ENCODE measurements around the gene TLDC2.
"Not testable (repeated sequence)": the region's sequence is repeated elsewhere in the genome, so short reads cannot be mapped to it uniquely, and the experiment has no call there.

TLDC2 gene

GRCh38 chr20:36916199-36916598 is 40.3 kb downstream of the TLDC2 start:
- no peak for DNase-seq (ENCODE audit: low read depth)

- no peak for DNase-seq (ENCODE audit: low read depth)
Observed at GRCh38 chr20:36917240-36917639, 41.3 kb downstream of the TLDC2 start.

- DNase-seq (ENCODE audit: low read depth): no peak
Observed at GRCh38 chr20:36917943-36918342, 42.0 kb downstream of the TLDC2 start.

- DNase-seq (ENCODE audit: low read depth): peak; percentile 30
Observed at GRCh38 chr20:36919715-36920333, 43.9 kb downstream of the TLDC2 start.

GRCh38 chr20:36920334-36920730 is 44.4 kb downstream of the TLDC2 start:
- DNase-seq (ENCODE audit: low read depth): no peak

GRCh38 chr20:36924167-36925045 is 48.5 kb downstream of the TLDC2 start:
- no peak for DNase-seq (ENCODE audit: low read depth)

GRCh38 chr20:36925234-36925633 is 49.3 kb downstream of the TLDC2 start:
- DNase-seq (ENCODE audit: low read depth): no peak

GRCh38 chr20:36926653-36927200 is 50.8 kb downstream of the TLDC2 start:
- no peak for DNase-seq (ENCODE audit: low read depth)

- DNase-seq (ENCODE audit: low read depth): no peak
Observed at GRCh38 chr20:36927704-36928103, 51.8 kb downstream of the TLDC2 start.

GRCh38 chr20:36929290-36929689 is 53.4 kb downstream of the TLDC2 start:
- no peak for DNase-seq (ENCODE audit: low read depth)

GRCh38 chr20:36929691-36930090 is 53.8 kb downstream of the TLDC2 start:
- no peak for DNase-seq (ENCODE audit: low read depth)

GRCh38 chr20:36932067-36932466 is 56.1 kb downstream of the TLDC2 start:
- not testable (repeated sequence) for DNase-seq (ENCODE audit: low read depth)

- DNase-seq (ENCODE audit: low read depth): no peak
Observed at GRCh38 chr20:36932476-36933426, 56.8 kb downstream of the TLDC2 start.

- DNase-seq (ENCODE audit: low read depth): not testable (repeated sequence)
Observed at GRCh38 chr20:36933571-36933970, 57.6 kb downstream of the TLDC2 start.

GRCh38 chr20:36936341-36936740 is 60.4 kb downstream of the TLDC2 start:
- no peak for DNase-seq (ENCODE audit: low read depth)

GRCh38 chr20:36936761-36937401 is 60.9 kb downstream of the TLDC2 start:
- DNase-seq (ENCODE audit: low read depth): not testable (repeated sequence)

- DNase-seq (ENCODE audit: low read depth): no peak
Observed at GRCh38 chr20:36937402-36937770, 61.4 kb downstream of the TLDC2 start.

GRCh38 chr20:36941401-36941835 is 65.5 kb downstream of the TLDC2 start:
- no peak for DNase-seq (ENCODE audit: low read depth)

Data from non-pigmented ciliary epithelial cell (primary cell).